OCI-LY3 (cell line): ENCODE measurements around the gene KDM1B.
A peak's percentile ranks its signal among the peaks of the same experiment; 100 is the strongest.

Source experiments
- H2AFZ ChIP-seq: fragments of 200-600, 300-600 bp; shearing (Covaris generic); 2 replicates; pipeline ENCODE4 v1.6.0; 2014; ENCODE audit warnings: antibody characterized with exemption, low read depth, low read length
- H3K27ac ChIP-seq: fragments of 200-600, 300-600 bp; sonication (generic); 2 replicates; pipeline ENCODE4 v1.5.1; 2014; ENCODE audit warnings: mild to moderate bottlenecking, low read length, moderate library complexity, mixed read lengths
- H3K27me3 ChIP-seq: fragments of 200-600, 300-600 bp; sonication (generic); 2 replicates; pipeline ENCODE4 v1.6.1; 2014; ENCODE audit warnings: low read depth, low read length, mixed read lengths
- H3K36me3 ChIP-seq: fragments of 200-600, 300-600 bp; sonication (generic); replicated peaks from 2 replicates; pipeline ENCODE3; 2014; ENCODE audit warnings: low read depth, low read length, mixed read lengths
- H3K4me1 ChIP-seq: fragments of 300-600, 200-600 bp; sonication (generic); 2 replicates; pipeline ENCODE4 v1.6.1; 2014; ENCODE audit warnings: low read length, mixed read lengths
- H3K4me2 ChIP-seq: fragments of 200-600, 300-600 bp; sonication (generic); 2 replicates; pipeline ENCODE4 v1.6.1; 2014; ENCODE audit warnings: low read length, mixed read lengths
- H3K4me3 ChIP-seq: fragments of 300-600, 200-600 bp; sonication (generic); 2 replicates; pipeline ENCODE4 v1.5.1; 2014; ENCODE audit warnings: antibody characterized with exemption, mild to moderate bottlenecking, low read length, moderate library complexity
- H3K79me2 ChIP-seq: fragments of 300-600, 200-600 bp; shearing (Covaris generic); 2 replicates; pipeline ENCODE4 v1.6.1; 2014; ENCODE audit warnings: mild to moderate bottlenecking, low read length, mixed read lengths
- H3K9ac ChIP-seq: fragments of 300-600, 200-600 bp; shearing (Covaris generic); 2 replicates; pipeline ENCODE4 v1.6.0; 2014; ENCODE audit warnings: mild to moderate bottlenecking, low read length, moderate library complexity
- H3K9me3 ChIP-seq: fragments of 200-600, 300-600 bp; shearing (Covaris generic); 2 replicates; pipeline ENCODE4 v1.6.1; 2014; ENCODE audit warnings: low read length, mixed read lengths; ENCODE audit not compliant: insufficient read depth
- H4K20me1 ChIP-seq: fragments of 200-600, 300-600 bp; sonication (generic); 2 replicates; pipeline ENCODE4 v1.6.1; 2016; ENCODE audit warnings: low read length, mixed read lengths; ENCODE audit not compliant: insufficient read depth
- EZH2phosphoT487 ChIP-seq: fragments of 200-600 bp; shearing (Covaris generic); IDR thresholded peaks from 2 replicates; pipeline ENCODE4 v1.6.1; 2018; ENCODE audit warnings: antibody characterized with exemption, mixed run types, low read depth
- TF ChIP-seq, protein P1 (sequence below): fragments of 200-600, 300-600 bp; sonication (generic); IDR thresholded peaks from 2 replicates; pipeline ENCODE4 v1.5.1; 2014; ENCODE audit warnings: antibody characterized with exemption, low read length, low read depth

Gene KDM1B

DNA sequence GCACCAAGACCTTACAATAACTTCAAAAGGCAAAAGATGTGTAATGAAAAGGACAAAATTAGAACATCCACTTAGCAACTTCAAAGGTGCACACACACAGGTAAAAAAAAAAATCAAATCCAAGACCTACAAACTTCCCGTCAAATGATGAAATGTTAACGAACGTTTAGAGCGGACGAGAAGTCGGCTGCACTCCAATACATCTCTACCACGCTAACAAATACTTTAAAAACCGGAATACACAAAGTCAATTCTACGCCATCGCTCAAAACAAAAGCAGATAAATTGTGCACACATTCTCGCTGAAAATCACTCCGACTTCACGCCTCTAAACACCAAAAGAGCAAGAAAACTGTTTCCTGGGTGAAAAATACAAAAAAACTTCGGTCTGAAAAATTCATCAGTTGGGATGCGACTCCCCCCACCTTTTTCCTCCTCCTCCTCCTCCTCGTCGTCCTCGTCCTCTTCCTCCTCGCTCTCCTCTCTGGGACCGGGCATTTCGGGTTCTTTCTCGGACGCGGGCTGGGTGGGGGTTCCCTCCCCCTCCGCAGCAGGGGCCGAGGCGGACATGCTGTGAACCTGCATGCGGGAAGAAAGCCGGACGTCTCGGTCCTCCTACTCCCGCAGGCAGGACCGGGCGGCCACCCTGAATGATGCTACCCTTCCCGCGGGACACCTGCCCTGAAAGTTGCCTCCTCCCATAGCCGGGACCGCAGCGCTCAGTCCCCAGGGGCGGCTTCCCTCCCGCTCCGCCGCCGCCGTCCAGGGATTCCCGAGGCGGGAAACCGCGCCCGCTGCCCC lies 108.4 kb downstream of the KDM1B start:
- Histone ChIP-seq H3K27ac (peak overlapping the region; percentile 100), H2AFZ (no peak overlapping the region), H3K79me2 (peaks cover 71% of the 10 kb centered on the region), H3K4me3 (peak overlapping the region; percentile 94), H3K27me3 (no peaks in the 10 kb centered on the region), H3K9me3 (no peaks in the 10 kb centered on the region), H3K36me3 (peaks cover 29% of the 10 kb centered on the region), H3K4me1 (peaks cover 35% of the 10 kb centered on the region), H3K4me2 (peak overlapping the region; percentile 86), H3K9ac (peak overlapping the region; percentile 99), H4K20me1 (peaks cover 13% of the 10 kb centered on the region)
- no peak for TF ChIP-seq EZH2phosphoT487
- TF ChIP-seq, protein P1, sequence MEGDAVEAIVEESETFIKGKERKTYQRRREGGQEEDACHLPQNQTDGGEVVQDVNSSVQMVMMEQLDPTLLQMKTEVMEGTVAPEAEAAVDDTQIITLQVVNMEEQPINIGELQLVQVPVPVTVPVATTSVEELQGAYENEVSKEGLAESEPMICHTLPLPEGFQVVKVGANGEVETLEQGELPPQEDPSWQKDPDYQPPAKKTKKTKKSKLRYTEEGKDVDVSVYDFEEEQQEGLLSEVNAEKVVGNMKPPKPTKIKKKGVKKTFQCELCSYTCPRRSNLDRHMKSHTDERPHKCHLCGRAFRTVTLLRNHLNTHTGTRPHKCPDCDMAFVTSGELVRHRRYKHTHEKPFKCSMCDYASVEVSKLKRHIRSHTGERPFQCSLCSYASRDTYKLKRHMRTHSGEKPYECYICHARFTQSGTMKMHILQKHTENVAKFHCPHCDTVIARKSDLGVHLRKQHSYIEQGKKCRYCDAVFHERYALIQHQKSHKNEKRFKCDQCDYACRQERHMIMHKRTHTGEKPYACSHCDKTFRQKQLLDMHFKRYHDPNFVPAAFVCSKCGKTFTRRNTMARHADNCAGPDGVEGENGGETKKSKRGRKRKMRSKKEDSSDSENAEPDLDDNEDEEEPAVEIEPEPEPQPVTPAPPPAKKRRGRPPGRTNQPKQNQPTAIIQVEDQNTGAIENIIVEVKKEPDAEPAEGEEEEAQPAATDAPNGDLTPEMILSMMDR: no peak

DNA sequence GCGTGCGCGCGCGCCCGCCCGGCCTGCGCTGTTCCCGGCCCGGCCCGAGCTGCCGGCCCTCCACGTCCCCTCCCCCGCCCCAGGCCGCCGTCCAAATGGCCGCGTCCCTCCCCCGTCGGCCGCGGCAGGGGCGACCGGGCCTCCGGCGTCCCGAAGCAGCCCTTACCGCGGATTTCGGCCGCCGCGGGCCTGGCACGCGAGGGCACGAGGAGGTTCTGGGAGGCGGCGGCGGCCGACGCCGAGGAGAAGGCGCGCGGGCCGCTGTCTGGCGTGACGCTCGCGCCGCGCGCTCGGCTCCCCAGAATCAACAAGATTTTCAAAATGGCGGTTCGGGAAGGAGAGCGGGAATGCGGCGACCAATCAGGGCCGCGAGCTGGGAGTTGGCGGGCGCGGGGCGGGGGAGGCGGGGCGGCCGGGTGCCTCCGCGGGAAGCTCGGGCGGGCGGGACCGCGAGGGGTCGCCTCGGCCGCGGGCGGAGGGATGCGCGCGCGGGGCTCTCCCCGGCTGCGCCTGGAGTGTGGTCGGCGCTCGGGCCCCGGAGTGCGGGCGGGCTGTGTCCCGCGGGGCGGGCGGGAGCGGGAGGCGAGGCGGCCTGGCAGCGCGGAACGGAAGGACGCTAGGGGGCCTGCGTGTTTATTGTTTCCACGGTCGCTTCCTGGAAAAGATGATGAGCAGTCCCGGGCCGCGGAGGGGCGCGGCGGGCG lies 109.1 kb downstream of the KDM1B start, which contains the start of gene DEK:
DEK (minus strand) TSS at position 312 of the 704 bp plus-strand sequence. CDS start 543 bp downstream, outside the sequence.
- Histone ChIP-seq H3K4me1 (peaks cover 28% of the 10 kb centered on the region), H3K4me2 (peak within 1 kb of the TSS; percentile 89), H3K79me2 (peaks cover 63% of the 10 kb centered on the region), H3K27ac (peak within 1 kb of the TSS; percentile 100), H3K27me3 (no peaks in the 10 kb centered on the region), H2AFZ (peak within 1 kb of the TSS; percentile 51), H3K9ac (peak within 1 kb of the TSS; percentile 99), H3K4me3 (peak within 1 kb of the TSS; percentile 94), H3K9me3 (no peaks in the 10 kb centered on the region), H4K20me1 (peaks cover 8% of the 10 kb centered on the region), H3K36me3 (peaks cover 26% of the 10 kb centered on the region)
- TF ChIP-seq, protein P1: peak; percentile 38
- TF ChIP-seq EZH2phosphoT487: no peak

GRCh38 chr6:18264923-18265377 lies 109.7 kb downstream of the KDM1B start:
- peak overlapping the region; percentile 51 for H2AFZ ChIP-seq
- no peaks in the 10 kb centered on the region for H3K9me3 ChIP-seq
- H3K27ac ChIP-seq: peak overlapping the region; percentile 100
- H3K36me3 ChIP-seq: peaks cover 20% of the 10 kb centered on the region
- TF ChIP-seq, protein P1: no peak
- TF ChIP-seq EZH2phosphoT487: no peak
- peaks cover 58% of the 10 kb centered on the region for H3K79me2 ChIP-seq
- peak overlapping the region; percentile 94 for H3K4me3 ChIP-seq
- peak overlapping the region; percentile 89 for H3K4me2 ChIP-seq
- peak overlapping the region; percentile 99 for H3K9ac ChIP-seq
- peaks cover 2% of the 10 kb centered on the region for H4K20me1 ChIP-seq
- H3K4me1 ChIP-seq: peaks cover 23% of the 10 kb centered on the region
- H3K27me3 ChIP-seq: no peaks in the 10 kb centered on the region
